ENCODE measurements around the gene XPO4.

- TF ChIP-seq POLR2A (IDR thresholded peaks at IDR 0.05; ENCODE audit: low read length) (peak; percentile 97), GATA1 (IDR thresholded peaks at IDR 0.05; ENCODE audit: low read depth, low read length) (no peak)
Measured at GRCh38 chr13:20773194-20774080, 129.1 kb downstream of the XPO4 start, which contains the start of gene EEF1AKMT1.

Data from erythroblast (primary cell).